B cell (primary cell): ENCODE data around the gene CCDC187. TPM values are rescaled to one million over a fixed set of nuclear protein-coding genes. Genes with fewer than 3 reads are reported as not detected.

Source experiments
- ATAC-seq: fragments of 200-7000 bp; cut with Tn5 transposase; one replicate; pipeline ENCODE4 v1.10.0; 2021; ENCODE audit warnings: low read depth, mild to moderate bottlenecking, moderate number of reproducible peaks, moderate library complexity
- CTCF ChIA-PET: fragments of 350-600 bp; sonication (Branson Sonifier 250); formaldehyde crosslinking; loops from one replicate; lab custom pipeline; 2021; ENCODE audit warnings: antibody characterized with exemption, inconsistent platforms; lab: Charles Lee
- POLR2A ChIA-PET: fragments of 350-600 bp; sonication (Branson Sonifier 250); formaldehyde crosslinking; loops from one replicate; lab custom pipeline; 2021; ENCODE audit warnings: antibody characterized with exemption; lab: Charles Lee
- DNase-seq: peaks from one replicate; pipeline ENCODE4 v3.0.0; 2013
- H2AFZ ChIP-seq: 2 replicates; pipeline ENCODE4 v1.6.1; 2012; ENCODE audit warnings: mild to moderate bottlenecking, low read depth, low read length; ENCODE audit not compliant: insufficient read depth, poor library complexity, severe bottlenecking
- H3K27ac ChIP-seq, 2 donors: 1 replicate in 1 of 2; 2 replicates in 1 of 2; pipeline ENCODE4 v1.5.1; 2012 to 2013; ENCODE audit warnings: low read length in 2 of 2, mild to moderate bottlenecking in 2 of 2, moderate library complexity in 1 of 2
- H3K27me3 ChIP-seq, 4 experiments: fragments of 200-600 bp in 1 of 4; sonication (generic) in 1 of 4; replicated peaks in 1 of 4; 1 replicate in 2 of 4; 2 replicates in 2 of 4; pipeline versions ENCODE4 v1.6.1 to v1.7.0; 2013 to 2016; ENCODE audit warnings: low read length in 3 of 4, mild to moderate bottlenecking in 2 of 4, mixed read lengths in 1 of 4, moderate library complexity in 1 of 4; ENCODE audit not compliant: insufficient read depth in 4 of 4, control insufficient read depth in 3 of 4; ENCODE audit errors: control extremely low read depth in 1 of 4
- H3K36me3 ChIP-seq, 2 experiments: replicated peaks in 1 of 2; 1 replicate in 1 of 2; 2 replicates in 1 of 2; pipeline versions ENCODE4 v1.6.1 to v1.7.1; 2013; ENCODE audit warnings: low read length in 1 of 2; ENCODE audit not compliant: insufficient read depth in 2 of 2, control insufficient read depth in 1 of 2; ENCODE audit errors: control extremely low read depth in 1 of 2, extremely low read depth in 1 of 2
- H3K4me1 ChIP-seq, 2 donors: fragments of 200-600 bp in 1 of 2; sonication (generic) in 1 of 2; 1 replicate in 1 of 2; 2 replicates in 1 of 2; pipeline versions ENCODE4 v1.5.1 to v1.6.1; 2013 to 2017; ENCODE audit warnings: low read length in 2 of 2; ENCODE audit not compliant: control insufficient read depth in 2 of 2, insufficient read depth in 2 of 2
- H3K4me2 ChIP-seq: replicated peaks from 2 replicates; pipeline ENCODE3; 2012; ENCODE audit warnings: mild to moderate bottlenecking, low read depth, low read length; ENCODE audit not compliant: poor library complexity, severe bottlenecking
- H3K4me3 ChIP-seq, 5 experiments: fragments of 200-600 bp in 1 of 5; sonication (generic) in 1 of 5; 1 replicate in 3 of 5; 2 replicates in 2 of 5; pipeline versions ENCODE4 v1.5.1 to v1.7.0; 2011 to 2016; ENCODE audit warnings: low read length in 4 of 5, mild to moderate bottlenecking in 4 of 5, low read depth in 2 of 5, control low read depth in 1 of 5, moderate library complexity in 1 of 5; ENCODE audit not compliant: insufficient read depth in 1 of 5; ENCODE audit errors: control extremely low read depth in 1 of 5, extremely low read depth in 1 of 5
- H3K79me2 ChIP-seq: fragments of 200-600 bp; sonication (generic); one replicate; pipeline ENCODE4 v1.6.0; 2016; ENCODE audit warnings: low read length; ENCODE audit not compliant: control insufficient read depth, insufficient read depth
- H3K9ac ChIP-seq: fragments of 200-600 bp; sonication (generic); 2 replicates; pipeline ENCODE4 v1.6.1; 2017; ENCODE audit warnings: mild to moderate bottlenecking, low read length, moderate library complexity
- H3K9me3 ChIP-seq, 3 donors: one replicate each; pipeline versions ENCODE4 v1.6.1 to v1.7.1; 2013; ENCODE audit warnings: low read length in 2 of 3; ENCODE audit not compliant: control insufficient read depth in 2 of 3, insufficient read depth in 1 of 3; ENCODE audit errors: control extremely low read depth in 1 of 3
- H4K20me1 ChIP-seq: 2 replicates; pipeline ENCODE4 v1.6.0; 2012; ENCODE audit warnings: mild to moderate bottlenecking, low read length; ENCODE audit not compliant: insufficient read depth, control insufficient read depth, poor library complexity, severe bottlenecking
- H3K27ac Mint-ChIP-seq: one replicate; pipeline ENCODE4 v1.8.0; 2021; ENCODE audit warnings: mixed read lengths
- H3K27me3 Mint-ChIP-seq: one replicate; pipeline ENCODE4 v1.8.0; 2021; ENCODE audit warnings: mixed read lengths
- H3K4me1 Mint-ChIP-seq: one replicate; pipeline ENCODE4 v1.8.0; 2021; ENCODE audit warnings: mixed read lengths
- H3K4me3 Mint-ChIP-seq: one replicate; pipeline ENCODE4 v1.8.0; 2021; ENCODE audit warnings: mixed read lengths
- H3K9me3 Mint-ChIP-seq: one replicate; pipeline ENCODE4 v1.8.0; 2022; ENCODE audit warnings: mixed read lengths; ENCODE audit not compliant: insufficient read depth
- CTCF ChIP-seq: fragments of 200-600 bp; IDR thresholded peaks from one replicate; pipeline ENCODE4 v1.8.0; 2022; ENCODE audit warnings: antibody characterized with exemption, mild to moderate bottlenecking
- EZH2 ChIP-seq: IDR thresholded peaks from 2 replicates; pipeline ENCODE4 v1.6.1; 2012; ENCODE audit warnings: borderline replicate concordance, low read depth, mild to moderate bottlenecking, moderate library complexity, low read length; ENCODE audit not compliant: insufficient read depth, poor library complexity, severe bottlenecking
- WGBS: methylation state at CpG from one replicate; pipeline ENCODE4 v1.1.5; 2013; ENCODE audit warnings: missing lambda C conversion rate; ENCODE audit not compliant: insufficient coverage; 5-methylcytosine and 5-hydroxymethylcytosine counted together
- intact Hi-C: fragments of 100-400 bp; cut with micrococcal nuclease; formaldehyde crosslinking; loops from one replicate; pipeline ENCODE4 v1.10.0; 2022
- polyA plus RNA-seq: library from polyadenylated mRNA; depleted of rRNA; stranded (reverse); fragments of >200 nt; gene quantifications from 2 replicates; pipeline ENCODE4 v1.2.3, GENCODE V29; 2012
- total RNA-seq, 2 donors: library from RNA; stranded (reverse); fragments of 120-200 nt in 1 of 2; gene quantifications; 1 replicate in 1 of 2; 2 replicates in 1 of 2; pipeline versions ENCODE4 v1.2.3 to v1.2.4, GENCODE V29; 2013 to 2022

The CCDC187 gene
- total and polyA plus RNA-seq, 2 donors (not counting 1 experiment from before 2014, with no cell fraction given) = 1.5 to 7.6 TPM

- 88% methylated on average over 9 of the region's 11 CpGs for WGBS
- intact Hi-C loops = no loop called here
- no peak overlapping the region for H3K27ac Mint-ChIP-seq
These were observed 28.6 kb upstream of the CCDC187 start for GRCh38 chr9:136332482-136332983.

More at GRCh38 chr9:136332482-136332983, 28.6 kb upstream of the CCDC187 start:
- Histone ChIP-seq H3K27me3 (peaks cover 0 to 14% (median 4%) of the 10 kb centered on the region in 4 experiments), H3K36me3 (no peaks in the 10 kb centered on the region), H3K9me3 (no peaks in the 10 kb centered on the region), H3K4me1 (peaks cover 12% of the 10 kb centered on the region in 2 donors), H3K9ac (no peak overlapping the region), H4K20me1 (no peaks in the 10 kb centered on the region), H3K4me3 (no peak overlapping the region), H3K27ac (no peak overlapping the region), H3K4me2 (no peak overlapping the region), H2AFZ (no peak overlapping the region), H3K79me2 (peaks cover 12% of the 10 kb centered on the region)
- TF ChIP-seq CTCF = no peak
- TF ChIP-seq EZH2 = no peak
- DNase-seq (no peak), ATAC-seq (no peak)
- Mint-ChIP-seq H3K4me1 (peaks cover 4% of the 10 kb centered on the region), H3K4me3 (no peak overlapping the region), H3K27me3 (peaks cover 5% of the 10 kb centered on the region), H3K9me3 (no peaks in the 10 kb centered on the region)
- ChIA-PET POLR2A (no interaction called here), CTCF (no interaction called here)
